Fibroblast of lung (primary cell): ENCODE measurements around the gene SYNE1.

Source experiments
- EZH2 ChIP-seq: IDR thresholded peaks from 2 replicates; pipeline ENCODE4 v1.5.1; 2012; ENCODE audit warnings: low read length, control low read depth, mild to moderate bottlenecking; ENCODE audit errors: missing control alignments
- TF ChIP-seq, protein P1 (sequence below), 2 donors: IDR thresholded peaks in 1 of 2; conservative IDR thresholded peaks in 1 of 2; 1 replicate in 1 of 2; 2 replicates in 1 of 2; pipeline ENCODE4 v1.5.1; 2011 to 2012; ENCODE audit warnings: low read length in 2 of 2, control low read depth in 1 of 2, inconsistent platforms in 1 of 2, low read depth in 1 of 2, mild to moderate bottlenecking in 1 of 2

DNA sequence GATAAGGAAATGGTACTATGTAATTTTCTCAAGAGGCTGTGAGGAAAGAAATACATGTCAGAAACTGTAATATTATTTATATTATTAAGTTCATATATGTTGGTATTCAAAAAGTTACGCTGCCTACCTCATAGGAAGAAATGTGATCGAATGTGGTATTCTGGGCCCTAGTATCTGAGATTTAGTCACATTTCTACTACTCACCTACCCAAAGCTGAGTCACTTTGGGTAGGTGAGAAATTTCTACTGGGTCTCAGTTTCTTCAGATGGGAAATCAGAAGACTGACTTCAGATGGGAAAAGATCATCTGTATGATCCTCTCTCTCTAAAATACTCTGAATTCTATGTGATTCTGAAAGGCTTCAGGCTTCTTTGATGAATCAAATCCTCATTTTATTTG, 411.0 kb downstream of the SYNE1 start:
- no peak for TF ChIP-seq EZH2
- TF ChIP-seq, protein P1, sequence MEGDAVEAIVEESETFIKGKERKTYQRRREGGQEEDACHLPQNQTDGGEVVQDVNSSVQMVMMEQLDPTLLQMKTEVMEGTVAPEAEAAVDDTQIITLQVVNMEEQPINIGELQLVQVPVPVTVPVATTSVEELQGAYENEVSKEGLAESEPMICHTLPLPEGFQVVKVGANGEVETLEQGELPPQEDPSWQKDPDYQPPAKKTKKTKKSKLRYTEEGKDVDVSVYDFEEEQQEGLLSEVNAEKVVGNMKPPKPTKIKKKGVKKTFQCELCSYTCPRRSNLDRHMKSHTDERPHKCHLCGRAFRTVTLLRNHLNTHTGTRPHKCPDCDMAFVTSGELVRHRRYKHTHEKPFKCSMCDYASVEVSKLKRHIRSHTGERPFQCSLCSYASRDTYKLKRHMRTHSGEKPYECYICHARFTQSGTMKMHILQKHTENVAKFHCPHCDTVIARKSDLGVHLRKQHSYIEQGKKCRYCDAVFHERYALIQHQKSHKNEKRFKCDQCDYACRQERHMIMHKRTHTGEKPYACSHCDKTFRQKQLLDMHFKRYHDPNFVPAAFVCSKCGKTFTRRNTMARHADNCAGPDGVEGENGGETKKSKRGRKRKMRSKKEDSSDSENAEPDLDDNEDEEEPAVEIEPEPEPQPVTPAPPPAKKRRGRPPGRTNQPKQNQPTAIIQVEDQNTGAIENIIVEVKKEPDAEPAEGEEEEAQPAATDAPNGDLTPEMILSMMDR (conservative IDR thresholded peaks at IDR 0.05 in 1 of 2, IDR thresholded peaks at IDR 0.05 in 1 of 2; ENCODE audit: low read depth in 1 of 2, low read length in 2 of 2) = no peak
